H1 (cell line): ENCODE data around the gene GIMAP4. TPM values are rescaled to one million over a fixed set of nuclear protein-coding genes. Genes with fewer than 3 reads are reported as not detected.

Source experiments
- CTCF ChIA-PET: fragments of 300-600 bp; sonication (Branson Sonifier 250); formaldehyde crosslinking; loops from one replicate; lab custom pipeline; 2021; ENCODE audit not compliant: partially characterized antibody; lab: Charles Lee
- POLR2A ChIA-PET: fragments of 300-600 bp; sonication (Branson Sonifier 250); formaldehyde crosslinking; loops from one replicate; lab custom pipeline; 2021; ENCODE audit warnings: inconsistent platforms; ENCODE audit not compliant: partially characterized antibody; lab: Charles Lee
- DNase-seq, 2 experiments: peaks; one replicate each; pipeline versions ENCODE4 v3.0.0 to v3.0.0-alpha.2; 2010 to 2022; ENCODE audit warnings: low spot score in 2 of 2, low read depth in 1 of 2, mixed read lengths in 1 of 2
- FAIRE-seq: peaks from 2 replicates; lab custom pipeline; 2011; peaks lifted over from hg19 to GRCh38; lab: Jason Lieb, UNC
- H2AFZ ChIP-seq: 2 replicates; pipeline ENCODE4 v1.8.1; 2012; ENCODE audit warnings: low read length, inconsistent platforms
- H2AK5ac ChIP-seq: 2 replicates; pipeline ENCODE4 v1.6.1; 2013; ENCODE audit warnings: low read depth, low read length
- H2BK120ac ChIP-seq: replicated peaks from 2 replicates; pipeline ENCODE3; 2013; ENCODE audit warnings: low read depth, low read length, inconsistent platforms
- H2BK12ac ChIP-seq: 2 replicates; pipeline ENCODE4 v1.6.1; 2013; ENCODE audit warnings: low read depth, low read length
- H2BK15ac ChIP-seq: 2 replicates; pipeline ENCODE4 v1.6.1; 2013; ENCODE audit warnings: low read length
- H2BK20ac ChIP-seq: 2 replicates; pipeline ENCODE4 v1.6.1; 2013; ENCODE audit warnings: low read length
- H2BK5ac ChIP-seq: 2 replicates; pipeline ENCODE4 v1.6.1; 2013; ENCODE audit warnings: low read depth, low read length
- H3K14ac ChIP-seq: 2 replicates; pipeline ENCODE4 v1.6.1; 2013; ENCODE audit warnings: inconsistent platforms; ENCODE audit not compliant: insufficient read length
- H3K18ac ChIP-seq: 2 replicates; pipeline ENCODE4 v1.6.1; 2013; ENCODE audit warnings: low read length; ENCODE audit errors: extremely low read depth
- H3K23ac ChIP-seq: 2 replicates; pipeline ENCODE4 v1.6.1; 2013; ENCODE audit warnings: inconsistent platforms; ENCODE audit not compliant: insufficient read length
- H3K23me2 ChIP-seq: 2 replicates; pipeline ENCODE4 v1.6.1; 2013; ENCODE audit warnings: low read depth, low read length
- H3K27ac ChIP-seq: 2 replicates; pipeline ENCODE4 v1.6.1; 2011; ENCODE audit warnings: low read depth, low read length, inconsistent platforms
- H3K27me3 ChIP-seq, 4 experiments: replicated peaks in 1 of 4; 1 replicate in 1 of 4; 2 replicates in 3 of 4; pipeline versions ENCODE4 v1.6.1 to v1.8.1; 2011 to 2013; ENCODE audit warnings: low read length in 3 of 4, mild to moderate bottlenecking in 3 of 4, inconsistent platforms in 2 of 4, mixed read lengths in 2 of 4, moderate library complexity in 1 of 4; ENCODE audit not compliant: control insufficient read depth in 3 of 4, insufficient read depth in 3 of 4; ENCODE audit errors: extremely low read depth in 1 of 4
- H3K36me3 ChIP-seq, 4 experiments: 2 replicates each; pipeline versions ENCODE4 v1.6.1 to v1.8.1; 2011 to 2013; ENCODE audit warnings: mild to moderate bottlenecking in 4 of 4, low read length in 3 of 4, moderate library complexity in 2 of 4, control low read depth in 1 of 4, inconsistent platforms in 1 of 4; ENCODE audit not compliant: insufficient read depth in 4 of 4, control insufficient read depth in 2 of 4
- H3K4ac ChIP-seq: replicated peaks from 2 replicates; pipeline ENCODE3; 2013; ENCODE audit warnings: low read length, low read depth, mixed read lengths, inconsistent platforms; ENCODE audit not compliant: insufficient read length
- H3K4me1 ChIP-seq, 4 experiments: replicated peaks in 1 of 4; 1 replicate in 1 of 4; 2 replicates in 3 of 4; pipeline versions ENCODE4 v1.6.1 to v1.8.1; 2011 to 2013; ENCODE audit warnings: low read length in 3 of 4, inconsistent platforms in 2 of 4, mixed read lengths in 1 of 4; ENCODE audit not compliant: insufficient read depth in 4 of 4, control insufficient read depth in 3 of 4
- H3K4me2 ChIP-seq, 2 experiments: 2 replicates each; pipeline versions ENCODE4 v1.6.1 to v1.8.1; 2011 to 2013; ENCODE audit warnings: low read depth in 2 of 2, low read length in 2 of 2, control low read depth in 1 of 2, inconsistent platforms in 1 of 2, mild to moderate bottlenecking in 1 of 2; ENCODE audit not compliant: insufficient read depth in 1 of 2
- H3K4me3 ChIP-seq, 4 experiments: fragments of 200-600, 300-600 bp in 1 of 4; sonication (generic), shearing (Covaris generic), sonication (Bioruptor Twin) in 1 of 4; 2 replicates each; pipeline versions ENCODE4 v1.5.1 to v1.8.1; 2011 to 2016; ENCODE audit warnings: low read length in 4 of 4, low read depth in 3 of 4, control low read depth in 2 of 4, inconsistent platforms in 2 of 4, mild to moderate bottlenecking in 2 of 4, mixed read lengths in 1 of 4, moderate library complexity in 1 of 4; ENCODE audit not compliant: insufficient read depth in 2 of 4; ENCODE audit errors: extremely low read depth in 1 of 4
- H3K56ac ChIP-seq: replicated peaks from 2 replicates; pipeline ENCODE3; 2013; ENCODE audit warnings: low read depth, mild to moderate bottlenecking, mixed read lengths, low read length, inconsistent platforms; ENCODE audit not compliant: insufficient read length
- H3K79me1 ChIP-seq: 2 replicates; pipeline ENCODE4 v1.6.1; 2013; ENCODE audit warnings: low read depth, low read length, control low read depth
- H3K79me2 ChIP-seq, 2 experiments: 2 replicates each; pipeline versions ENCODE4 v1.6.1 to v1.8.1; 2012 to 2013; ENCODE audit warnings: low read length in 2 of 2, mild to moderate bottlenecking in 2 of 2, inconsistent platforms in 1 of 2; ENCODE audit not compliant: insufficient read depth in 2 of 2, control insufficient read depth in 1 of 2
- H3K9ac ChIP-seq, 4 experiments: replicated peaks in 1 of 4; 1 replicate in 1 of 4; 2 replicates in 3 of 4; pipeline versions ENCODE4 v1.6.1 to v1.8.1; 2011 to 2013; ENCODE audit warnings: low read depth in 3 of 4, low read length in 3 of 4, control low read depth in 2 of 4, mild to moderate bottlenecking in 2 of 4, moderate library complexity in 2 of 4, inconsistent platforms in 1 of 4; ENCODE audit errors: extremely low read depth in 1 of 4
- H3K9me3 ChIP-seq, 2 experiments: 2 replicates each; pipeline versions ENCODE4 v1.6.1 to v1.8.1; 2012 to 2013; ENCODE audit warnings: mild to moderate bottlenecking in 2 of 2, moderate library complexity in 2 of 2, control low read depth in 1 of 2, inconsistent platforms in 1 of 2, low read depth in 1 of 2, low read length in 1 of 2, mixed read lengths in 1 of 2; ENCODE audit not compliant: insufficient read depth in 2 of 2
- H4K20me1 ChIP-seq, 2 experiments: replicated peaks in 1 of 2; 2 replicates each; pipeline versions ENCODE3 to v1.8.1; 2011 to 2013; ENCODE audit warnings: inconsistent platforms in 2 of 2, low read length in 2 of 2, mild to moderate bottlenecking in 1 of 2; ENCODE audit not compliant: insufficient read depth in 2 of 2, control insufficient read depth in 1 of 2
- H4K5ac ChIP-seq: 2 replicates; pipeline ENCODE4 v1.6.1; 2013; ENCODE audit warnings: low read length, low read depth, mixed read lengths, inconsistent platforms; ENCODE audit not compliant: insufficient read length
- H4K8ac ChIP-seq: 2 replicates; pipeline ENCODE4 v1.8.0; 2013; ENCODE audit warnings: mild to moderate bottlenecking, moderate library complexity, low read length, inconsistent platforms; ENCODE audit not compliant: insufficient read depth; ENCODE audit errors: extremely low read depth
- H4K91ac ChIP-seq: replicated peaks from 2 replicates; pipeline ENCODE3; 2013; ENCODE audit warnings: low read length, mixed read lengths, inconsistent platforms; ENCODE audit not compliant: insufficient read length
- MAFK ChIP-seq: IDR thresholded peaks from 2 replicates; pipeline ENCODE4 v1.6.1; 2012; ENCODE audit warnings: low read depth, mild to moderate bottlenecking, improper control_type of control experiment, low read length
- NANOG ChIP-seq: IDR thresholded peaks from 2 replicates; pipeline ENCODE4 v1.6.1; 2011; ENCODE audit warnings: low read length, low read depth, mild to moderate bottlenecking, inconsistent platforms; ENCODE audit not compliant: insufficient read depth, poor library complexity, severe bottlenecking
- SIX5 ChIP-seq: IDR thresholded peaks from 2 replicates; pipeline ENCODE4 v1.6.1; 2011; ENCODE audit warnings: mild to moderate bottlenecking, low read depth, low read length
- TAF7 ChIP-seq: optimal IDR thresholded peaks from 2 replicates; pipeline ENCODE3; 2011; ENCODE audit warnings: low read depth, mild to moderate bottlenecking, inconsistent platforms, low read length, moderate library complexity, borderline replicate concordance
- YY1 ChIP-seq: IDR thresholded peaks from 2 replicates; pipeline ENCODE4 v1.6.1; 2011; ENCODE audit warnings: low read depth, mild to moderate bottlenecking, low read length
- ZNF274 ChIP-seq: IDR thresholded peaks from 2 replicates; pipeline ENCODE4 v1.7.0; 2012; ENCODE audit warnings: low read length, borderline replicate concordance; ENCODE audit errors: extremely low read depth
- WGBS, 2 experiments: shearing (Covaris generic) in 1 of 2; methylation state at CpG; one replicate each; pipeline versions ENCODE4 v1.1.6 to v1.1.7; 2013 to 2015; ENCODE audit warnings: low lambda C conversion rate in 2 of 2, mixed read lengths in 2 of 2, inconsistent platforms in 1 of 2, low coverage in 1 of 2, missing lambda C conversion rate in 1 of 2; ENCODE audit not compliant: insufficient replicate concordance in 2 of 2, insufficient coverage in 1 of 2, insufficient read length in 1 of 2; ENCODE audit errors: extremely low coverage in 1 of 2, missing lambda C conversion rate in 1 of 2; 5-methylcytosine and 5-hydroxymethylcytosine counted together
- polyA plus RNA-seq, 7 experiments: library from polyadenylated mRNA; depleted of rRNA in 3 of 7; stranded (reverse) in 5 of 7; unstranded in 2 of 7; fragments of >200 nt in 5 of 7; fragments of 200-250 nt in 2 of 7; gene quantifications; 1 replicate in 5 of 7; 2 replicates in 1 of 7; 4 replicates in 1 of 7; pipeline versions ENCODE4 v1.2.1 to v1.2.3, GENCODE V29; 2011 to 2013; ENCODE audit warnings: missing spikeins in 2 of 7, mixed read lengths in 2 of 7
- total RNA-seq: library from RNA; stranded (reverse); fragmentation: NEBNext Ultra II Directional; extraction: Animal tissue kit (Norgen Biotek cat#: 25700); gene quantifications from 2 replicates; pipeline ENCODE4 v1.2.1, GENCODE V29; 2021

GIMAP4 gene
- total and polyA plus RNA-seq, 2 of the 8 experiments (the other 6 are each of a cell fraction or from before 2014, with no cell fraction given) = 0.20 to 0.22 TPM

DNA sequence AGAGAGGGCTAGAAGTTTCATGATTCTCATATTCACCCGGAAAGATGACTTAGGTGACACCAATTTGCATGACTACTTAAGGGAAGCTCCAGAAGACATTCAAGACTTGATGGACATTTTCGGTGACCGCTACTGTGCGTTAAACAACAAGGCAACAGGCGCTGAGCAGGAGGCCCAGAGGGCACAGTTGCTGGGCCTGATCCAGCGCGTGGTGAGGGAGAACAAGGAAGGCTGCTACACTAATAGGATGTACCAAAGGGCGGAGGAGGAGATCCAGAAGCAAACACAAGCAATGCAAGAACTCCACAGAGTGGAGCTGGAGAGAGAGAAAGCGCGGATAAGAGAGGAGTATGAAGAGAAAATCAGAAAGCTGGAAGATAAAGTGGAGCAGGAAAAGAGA is 5.3 kb downstream of the GIMAP4 start:
- H3K18ac ChIP-seq = no peak overlapping the region
- no peak overlapping the region for H3K4ac ChIP-seq
- no peak overlapping the region for H2BK15ac ChIP-seq
- no peaks in the 10 kb centered on the region for H3K27me3 ChIP-seq
- H3K23ac ChIP-seq = no peak overlapping the region
- H3K4me1 ChIP-seq = no peaks in the 10 kb centered on the region; a peak in 2 of 7 replicates
- no peaks in the 10 kb centered on the region for H3K79me1 ChIP-seq
- H3K36me3 ChIP-seq = no peaks in the 10 kb centered on the region
- H3K4me2 ChIP-seq = no peak overlapping the region
- no peak overlapping the region for H3K14ac ChIP-seq
- H3K9me3 ChIP-seq = no peaks in the 10 kb centered on the region
- no peak for TF ChIP-seq MAFK
- TF ChIP-seq TAF7 = no peak
- TF ChIP-seq YY1 = no peak
- TF ChIP-seq SIX5 = no peak
- TF ChIP-seq ZNF274 = no peak
- TF ChIP-seq NANOG = no peak
- TF ChIP-seq, all 59 proteins: peak for 0
- Histone ChIP-seq H3K27ac (no peak overlapping the region), H4K5ac (no peak overlapping the region), H2BK120ac (no peak overlapping the region), H3K56ac (no peak overlapping the region), H4K20me1 (no peaks in the 10 kb centered on the region), H4K8ac (no peak overlapping the region), H2AK5ac (no peak overlapping the region), H4K91ac (no peak overlapping the region), H2BK12ac (no peak overlapping the region), H2AFZ (no peak overlapping the region), H2BK20ac (no peak overlapping the region), H3K4me3 (no peak overlapping the region), H3K9ac (no peak overlapping the region), H3K23me2 (no peaks in the 10 kb centered on the region), H2BK5ac (no peak overlapping the region), H3K79me2 (no peaks in the 10 kb centered on the region)
- CTCF ChIA-PET = interaction anchor here (0.8 kb wide), 1 partner anchor 39 kb away, joined by 3 read pairs; no protein-coding TSS in a partner anchor
- FAIRE-seq (no peak), DNase-seq (no peak)
- WGBS, 2 experiments = 96% methylated on average over 8 of the region's 10 CpGs; no CpG with 5 or more reads in 1 of the 2 experiments
- POLR2A ChIA-PET = no interaction called here
